ENCODE measurements around the gene C17orf100. TPM values are rescaled to one million over a fixed set of nuclear protein-coding genes. Genes with fewer than 3 reads are reported as not detected.
A peak's percentile ranks its signal among the peaks of the same experiment; 100 is the strongest.

C17orf100 gene
- total and polyA plus RNA-seq, 2 of the 13 experiments (the other 11 are each of a cell fraction or from before 2014, with no cell fraction given): 3.6 to 8.7 TPM

DNA sequence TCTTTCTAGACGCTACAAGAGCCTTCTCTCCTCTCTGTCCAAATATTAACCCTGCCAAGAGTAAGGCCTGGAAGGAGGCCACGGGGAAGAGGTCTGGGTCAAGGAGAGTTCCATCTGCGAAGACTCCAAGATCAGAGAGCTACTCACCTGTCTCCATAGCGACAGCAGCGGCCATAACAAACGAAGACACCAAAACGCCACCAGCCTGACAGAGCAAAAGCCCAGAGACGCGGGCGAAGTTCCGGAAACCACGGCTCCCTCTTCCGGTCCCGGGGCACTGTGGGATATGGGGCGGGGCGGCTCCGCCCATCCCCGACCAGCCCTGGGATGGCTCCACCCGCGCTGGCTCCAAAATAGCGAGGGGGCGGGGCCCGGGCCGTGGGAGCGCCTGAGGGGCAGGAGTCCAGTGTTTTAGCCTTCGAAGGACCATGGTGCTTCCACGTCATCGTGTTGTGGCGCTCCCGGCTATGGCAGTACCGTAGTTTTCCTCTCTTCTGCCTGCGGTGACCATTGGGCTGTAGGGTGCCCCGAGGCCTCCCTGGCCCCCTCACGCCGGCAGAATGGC lies at the start of gene C17orf100, which contains the start of gene MED31 (continued):
- TF ChIP-seq SOX6 (IDR thresholded peaks at IDR 0.05): no peak
- no peak for TF ChIP-seq SOX6 (CRISPR knock-in tag; IDR thresholded peaks at IDR 0.05)
- TF ChIP-seq ZNF776 (CRISPR knock-in tag; IDR thresholded peaks at IDR 0.05): no peak
- TF ChIP-seq FOSL2 (CRISPR knock-in tag; IDR thresholded peaks at IDR 0.05): no peak; the same call in 1 of the 2 replicates
- no peak for TF ChIP-seq ZSCAN9 (CRISPR knock-in tag; IDR thresholded peaks at IDR 0.05; ENCODE audit: borderline replicate concordance)
- TF ChIP-seq, protein P1, sequence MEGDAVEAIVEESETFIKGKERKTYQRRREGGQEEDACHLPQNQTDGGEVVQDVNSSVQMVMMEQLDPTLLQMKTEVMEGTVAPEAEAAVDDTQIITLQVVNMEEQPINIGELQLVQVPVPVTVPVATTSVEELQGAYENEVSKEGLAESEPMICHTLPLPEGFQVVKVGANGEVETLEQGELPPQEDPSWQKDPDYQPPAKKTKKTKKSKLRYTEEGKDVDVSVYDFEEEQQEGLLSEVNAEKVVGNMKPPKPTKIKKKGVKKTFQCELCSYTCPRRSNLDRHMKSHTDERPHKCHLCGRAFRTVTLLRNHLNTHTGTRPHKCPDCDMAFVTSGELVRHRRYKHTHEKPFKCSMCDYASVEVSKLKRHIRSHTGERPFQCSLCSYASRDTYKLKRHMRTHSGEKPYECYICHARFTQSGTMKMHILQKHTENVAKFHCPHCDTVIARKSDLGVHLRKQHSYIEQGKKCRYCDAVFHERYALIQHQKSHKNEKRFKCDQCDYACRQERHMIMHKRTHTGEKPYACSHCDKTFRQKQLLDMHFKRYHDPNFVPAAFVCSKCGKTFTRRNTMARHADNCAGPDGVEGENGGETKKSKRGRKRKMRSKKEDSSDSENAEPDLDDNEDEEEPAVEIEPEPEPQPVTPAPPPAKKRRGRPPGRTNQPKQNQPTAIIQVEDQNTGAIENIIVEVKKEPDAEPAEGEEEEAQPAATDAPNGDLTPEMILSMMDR (CRISPR knock-in tag; IDR thresholded peaks at IDR 0.05): no peak
- TF ChIP-seq, protein P2, sequence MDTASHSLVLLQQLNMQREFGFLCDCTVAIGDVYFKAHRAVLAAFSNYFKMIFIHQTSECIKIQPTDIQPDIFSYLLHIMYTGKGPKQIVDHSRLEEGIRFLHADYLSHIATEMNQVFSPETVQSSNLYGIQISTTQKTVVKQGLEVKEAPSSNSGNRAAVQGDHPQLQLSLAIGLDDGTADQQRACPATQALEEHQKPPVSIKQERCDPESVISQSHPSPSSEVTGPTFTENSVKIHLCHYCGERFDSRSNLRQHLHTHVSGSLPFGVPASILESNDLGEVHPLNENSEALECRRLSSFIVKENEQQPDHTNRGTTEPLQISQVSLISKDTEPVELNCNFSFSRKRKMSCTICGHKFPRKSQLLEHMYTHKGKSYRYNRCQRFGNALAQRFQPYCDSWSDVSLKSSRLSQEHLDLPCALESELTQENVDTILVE (CRISPR knock-in tag; IDR thresholded peaks at IDR 0.05): no peak
- no peak for TF ChIP-seq REXO4 (CRISPR knock-in tag; IDR thresholded peaks at IDR 0.05; ENCODE audit: borderline replicate concordance)
- TF ChIP-seq ZEB1 (IDR thresholded peaks at IDR 0.05; ENCODE audit: insufficient replicate concordance, low read depth): no peak
- no peak for TF ChIP-seq SALL1 (CRISPR knock-in tag; IDR thresholded peaks at IDR 0.05)
- TF ChIP-seq, protein P3, sequence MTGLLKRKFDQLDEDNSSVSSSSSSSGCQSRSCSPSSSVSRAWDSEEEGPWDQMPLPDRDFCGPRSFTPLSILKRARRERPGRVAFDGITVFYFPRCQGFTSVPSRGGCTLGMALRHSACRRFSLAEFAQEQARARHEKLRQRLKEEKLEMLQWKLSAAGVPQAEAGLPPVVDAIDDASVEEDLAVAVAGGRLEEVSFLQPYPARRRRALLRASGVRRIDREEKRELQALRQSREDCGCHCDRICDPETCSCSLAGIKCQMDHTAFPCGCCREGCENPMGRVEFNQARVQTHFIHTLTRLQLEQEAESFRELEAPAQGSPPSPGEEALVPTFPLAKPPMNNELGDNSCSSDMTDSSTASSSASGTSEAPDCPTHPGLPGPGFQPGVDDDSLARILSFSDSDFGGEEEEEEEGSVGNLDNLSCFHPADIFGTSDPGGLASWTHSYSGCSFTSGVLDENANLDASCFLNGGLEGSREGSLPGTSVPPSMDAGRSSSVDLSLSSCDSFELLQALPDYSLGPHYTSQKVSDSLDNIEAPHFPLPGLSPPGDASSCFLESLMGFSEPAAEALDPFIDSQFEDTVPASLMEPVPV (CRISPR knock-in tag; IDR thresholded peaks at IDR 0.05): no peak
- no peak; a peak in 1 of 4 replicates for TF ChIP-seq KLF16 (CRISPR knock-in tag; IDR thresholded peaks at IDR 0.05)
- TF ChIP-seq, protein P4, sequence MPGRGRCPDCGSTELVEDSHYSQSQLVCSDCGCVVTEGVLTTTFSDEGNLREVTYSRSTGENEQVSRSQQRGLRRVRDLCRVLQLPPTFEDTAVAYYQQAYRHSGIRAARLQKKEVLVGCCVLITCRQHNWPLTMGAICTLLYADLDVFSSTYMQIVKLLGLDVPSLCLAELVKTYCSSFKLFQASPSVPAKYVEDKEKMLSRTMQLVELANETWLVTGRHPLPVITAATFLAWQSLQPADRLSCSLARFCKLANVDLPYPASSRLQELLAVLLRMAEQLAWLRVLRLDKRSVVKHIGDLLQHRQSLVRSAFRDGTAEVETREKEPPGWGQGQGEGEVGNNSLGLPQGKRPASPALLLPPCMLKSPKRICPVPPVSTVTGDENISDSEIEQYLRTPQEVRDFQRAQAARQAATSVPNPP (CRISPR knock-in tag; IDR thresholded peaks at IDR 0.05): no peak
- TF ChIP-seq ZNF205 (CRISPR knock-in tag; IDR thresholded peaks at IDR 0.05): no peak; the same call in 1 of the 2 replicates
- no peak for TF ChIP-seq RARG (CRISPR knock-in tag; IDR thresholded peaks at IDR 0.05; ENCODE audit: low read depth)
- TF ChIP-seq, protein P5, sequence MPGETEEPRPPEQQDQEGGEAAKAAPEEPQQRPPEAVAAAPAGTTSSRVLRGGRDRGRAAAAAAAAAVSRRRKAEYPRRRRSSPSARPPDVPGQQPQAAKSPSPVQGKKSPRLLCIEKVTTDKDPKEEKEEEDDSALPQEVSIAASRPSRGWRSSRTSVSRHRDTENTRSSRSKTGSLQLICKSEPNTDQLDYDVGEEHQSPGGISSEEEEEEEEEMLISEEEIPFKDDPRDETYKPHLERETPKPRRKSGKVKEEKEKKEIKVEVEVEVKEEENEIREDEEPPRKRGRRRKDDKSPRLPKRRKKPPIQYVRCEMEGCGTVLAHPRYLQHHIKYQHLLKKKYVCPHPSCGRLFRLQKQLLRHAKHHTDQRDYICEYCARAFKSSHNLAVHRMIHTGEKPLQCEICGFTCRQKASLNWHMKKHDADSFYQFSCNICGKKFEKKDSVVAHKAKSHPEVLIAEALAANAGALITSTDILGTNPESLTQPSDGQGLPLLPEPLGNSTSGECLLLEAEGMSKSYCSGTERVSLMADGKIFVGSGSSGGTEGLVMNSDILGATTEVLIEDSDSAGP (CRISPR knock-in tag; IDR thresholded peaks at IDR 0.05; ENCODE audit: borderline replicate concordance): no peak
- no peak for TF ChIP-seq ATM (IDR thresholded peaks at IDR 0.05; ENCODE audit: borderline replicate concordance)
- TF ChIP-seq MXI1 (IDR thresholded peaks at IDR 0.05; ENCODE audit: borderline replicate concordance, low read depth, low read length): peak; percentile 91; the same call in 1 of the 3 replicates
- no peak for TF ChIP-seq NFKB2 (CRISPR knock-in tag; IDR thresholded peaks at IDR 0.05; ENCODE audit: borderline replicate concordance)
- TF ChIP-seq KDM2A (CRISPR knock-in tag; IDR thresholded peaks at IDR 0.05; ENCODE audit: borderline replicate concordance, low read depth): peak; percentile 78; the same call in 1 of the 2 replicates
- TF ChIP-seq GABPB1 (CRISPR knock-in tag; IDR thresholded peaks at IDR 0.05): peak; percentile 94
